Measurements from ENCODE around the gene CHRDL2.
A peak's percentile ranks its signal among the peaks of the same experiment; 100 is the strongest.

The CHRDL2 gene

DNA sequence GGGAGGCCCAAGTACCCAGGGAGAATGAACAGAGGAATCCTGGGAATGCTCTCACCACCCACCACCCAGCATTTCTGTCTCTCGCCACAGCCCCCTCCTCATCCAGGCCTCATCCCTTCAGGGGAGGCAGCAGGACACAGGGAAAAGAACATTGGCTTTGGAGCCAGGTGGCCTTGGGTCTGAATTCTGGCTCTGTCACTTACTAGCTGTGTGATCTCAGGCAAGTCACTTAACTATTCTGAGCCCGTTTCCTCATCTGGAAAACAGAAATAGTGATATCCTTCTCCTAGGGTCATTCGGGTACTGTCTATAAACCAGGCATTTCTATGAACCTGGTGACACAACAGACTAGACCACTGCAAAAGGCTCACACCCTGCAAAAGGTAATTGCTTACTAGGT is 22.1 kb downstream of the CHRDL2 start:
- no peak for DNase-seq

DNA sequence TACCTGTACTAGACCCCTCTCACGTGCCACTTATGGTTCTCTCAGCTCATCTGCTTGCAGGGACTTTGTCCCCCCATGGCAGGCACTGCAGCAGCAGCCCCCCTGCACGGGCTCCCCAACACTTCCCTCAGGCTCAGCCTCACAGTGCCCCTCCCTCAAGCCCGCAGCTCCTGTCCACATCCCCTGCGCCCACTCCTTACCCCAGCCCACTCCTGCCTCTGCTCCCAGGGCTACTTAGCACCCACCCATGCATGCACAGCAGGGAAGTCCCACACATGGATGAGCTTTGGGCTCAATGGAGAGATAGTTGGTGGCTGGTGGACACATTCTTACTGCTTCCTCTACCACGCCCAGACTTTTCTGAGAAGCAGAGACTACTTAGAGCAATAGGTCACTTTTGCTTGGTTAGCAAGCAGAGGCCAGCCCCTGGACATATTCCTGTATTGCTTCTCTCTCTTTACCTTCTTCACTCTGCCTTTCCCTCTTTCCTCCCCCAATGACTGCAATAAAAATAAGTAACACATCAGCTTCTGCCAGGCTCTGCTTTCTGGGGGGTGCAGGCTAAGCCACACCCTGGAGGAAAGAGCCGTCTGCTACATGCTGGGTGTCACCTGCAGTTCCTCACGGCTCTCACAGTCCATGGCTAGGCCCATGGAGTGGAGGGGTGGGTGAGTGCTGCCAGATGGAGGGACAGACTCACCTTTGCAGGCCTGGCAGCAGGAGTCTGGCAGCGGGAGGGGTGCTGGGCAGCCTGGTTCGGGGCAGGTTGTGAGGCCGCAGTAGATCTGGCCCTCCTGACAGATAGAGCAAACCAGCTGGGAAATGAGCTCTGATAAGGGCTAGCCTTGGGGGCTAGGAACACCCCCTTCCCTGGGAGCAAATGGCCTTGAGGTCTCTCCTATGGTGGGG is 23.4 kb downstream of the CHRDL2 start:
- DNase-seq = no peak

DNA sequence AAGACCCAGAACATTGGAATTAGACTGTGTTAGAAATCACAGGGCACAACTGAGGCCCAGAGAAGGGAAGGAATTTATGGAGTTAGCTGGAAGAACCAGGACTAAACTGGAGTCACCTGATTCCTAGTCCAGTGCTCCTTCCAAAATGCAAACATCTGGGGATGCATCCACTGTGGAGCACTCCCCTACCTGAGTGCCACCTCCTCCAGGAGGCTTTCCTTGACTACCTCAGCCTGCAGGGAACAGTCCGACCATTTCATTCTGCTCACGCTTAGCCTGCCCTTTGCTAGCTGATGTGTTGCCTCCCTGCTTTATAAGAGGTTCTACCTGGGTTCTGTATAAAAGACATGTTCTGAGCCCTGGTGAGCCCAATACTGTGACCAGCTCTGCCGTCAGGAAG is 24.0 kb downstream of the CHRDL2 start:
- no peak for DNase-seq

DNA sequence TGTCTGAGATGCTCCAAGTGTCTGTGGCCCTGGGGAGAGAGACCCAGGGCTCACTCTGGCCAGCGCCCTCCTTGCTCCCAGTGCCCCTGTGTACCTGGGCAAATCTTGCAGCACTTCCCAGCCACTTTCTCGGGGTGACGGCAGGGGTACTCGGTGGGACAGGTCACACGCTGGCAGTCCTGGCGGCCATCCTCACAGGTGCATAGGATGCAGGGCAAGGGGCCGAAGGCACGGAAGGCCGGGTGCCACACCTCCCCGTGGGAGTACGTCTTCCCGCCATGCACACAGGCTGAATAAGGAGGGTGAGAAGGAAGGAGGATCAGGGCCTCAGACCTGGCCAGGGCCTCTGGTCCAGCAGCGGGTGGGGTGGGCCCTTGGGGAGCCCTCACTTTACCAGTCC is 28.0 kb downstream of the CHRDL2 start:
- no peak for DNase-seq

DNA sequence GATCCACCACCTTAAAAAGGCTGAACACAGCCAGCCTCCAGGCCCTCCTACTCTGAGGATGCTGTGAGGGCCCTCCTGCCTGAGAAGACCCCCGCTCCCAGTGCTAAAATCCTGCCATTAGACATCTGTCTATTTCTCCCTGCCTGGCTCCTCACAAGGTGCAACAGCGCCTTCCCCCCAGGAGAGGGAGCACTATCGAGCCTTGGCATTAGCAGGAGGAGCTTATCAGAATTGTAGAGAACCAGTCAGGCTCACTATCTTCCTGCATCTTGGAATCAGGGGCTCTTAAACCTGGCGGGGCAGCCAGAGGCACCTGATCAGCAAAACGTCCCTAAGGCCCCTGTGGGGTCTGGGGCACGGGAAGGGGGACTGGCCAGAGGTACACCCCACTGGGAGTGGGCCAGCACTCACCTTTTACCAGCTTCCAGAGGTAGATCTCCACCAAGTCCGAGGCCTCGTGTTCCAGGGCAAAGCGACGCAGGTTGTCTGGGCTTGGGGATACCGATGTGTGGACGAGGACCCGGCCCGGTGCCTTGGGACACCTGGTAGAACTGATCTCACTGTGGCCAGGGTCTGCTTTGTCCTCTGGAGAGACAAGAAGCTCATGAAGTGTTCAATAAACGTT is 28.7 kb downstream of the CHRDL2 start:
- DNase-seq = peak; percentile 4

DNA sequence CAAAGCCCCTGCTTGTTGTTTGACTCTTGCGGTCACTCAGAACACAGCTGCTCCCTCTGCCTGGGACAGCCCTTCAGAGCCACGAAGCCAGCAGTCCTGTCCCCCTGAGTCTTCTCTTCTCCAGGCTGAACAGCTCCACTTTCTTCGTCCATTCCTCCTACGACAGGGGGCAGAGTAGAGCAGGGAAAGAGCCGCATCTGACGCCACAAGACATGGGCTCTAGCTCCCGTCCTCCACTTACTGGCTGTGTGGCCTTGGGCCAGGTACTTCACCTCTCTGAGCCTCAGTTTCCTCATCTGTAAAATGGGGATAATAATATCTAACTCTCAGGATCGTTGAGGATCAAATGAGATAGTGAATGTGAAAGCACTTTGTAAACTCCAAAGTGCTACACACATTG is 29.9 kb downstream of the CHRDL2 start:
- no peak for DNase-seq

DNA sequence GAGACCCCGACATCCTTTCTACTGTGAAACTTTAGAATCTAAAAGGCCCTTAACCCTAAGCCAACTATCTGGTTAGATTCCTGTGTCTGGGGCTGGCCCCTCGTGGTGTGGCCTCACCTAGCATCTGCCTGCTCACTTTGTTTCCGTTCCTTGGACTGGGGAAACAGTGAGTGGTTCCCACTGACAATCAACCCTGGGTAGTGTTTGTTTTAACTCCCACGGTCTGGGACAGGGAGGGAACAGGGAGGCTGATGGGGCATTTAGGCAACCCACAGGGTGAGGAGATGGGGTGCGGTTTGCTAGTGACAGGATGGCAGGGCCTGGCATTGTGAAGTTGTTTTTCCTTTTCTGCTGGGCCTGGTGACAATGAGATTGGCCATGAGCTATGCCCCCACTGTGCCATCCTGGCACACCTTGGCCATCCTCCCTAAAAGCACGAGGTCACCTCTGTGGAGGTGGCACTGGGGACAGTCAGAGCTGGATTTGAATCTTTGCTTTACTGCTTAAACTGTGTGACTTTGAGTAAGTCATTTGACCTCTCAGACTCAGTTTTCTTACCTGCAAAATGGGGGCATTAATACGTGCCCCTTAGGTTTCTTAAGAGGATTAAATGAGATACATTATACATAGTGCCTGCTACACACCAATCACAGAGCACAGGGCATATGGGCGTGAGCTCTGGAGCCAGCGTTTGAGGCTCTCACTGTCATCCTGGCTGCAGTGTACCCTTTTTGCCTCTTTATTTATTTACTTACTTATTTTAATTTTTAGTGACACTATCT is 31.4 kb downstream of the CHRDL2 start:
- DNase-seq = no peak

DNA sequence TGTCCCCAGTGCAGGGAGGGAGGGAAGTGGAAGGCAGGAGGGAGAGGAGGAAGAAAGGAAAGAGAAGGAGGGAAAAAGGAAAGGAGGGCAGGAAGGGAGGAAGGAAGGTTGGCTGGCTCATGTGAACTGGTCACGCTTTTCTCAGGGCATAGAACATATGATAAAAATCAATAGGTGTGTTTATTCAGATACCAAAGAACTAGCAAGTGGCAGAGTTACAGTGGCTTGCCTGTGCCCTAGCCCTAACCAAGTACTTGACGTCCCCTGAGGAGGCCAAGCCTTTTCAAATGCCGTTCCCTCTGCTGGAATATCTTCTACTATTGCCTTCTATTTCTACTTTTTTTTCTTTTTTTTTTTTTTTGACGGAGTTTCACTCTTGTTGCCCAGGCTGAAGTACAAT is 33.5 kb downstream of the CHRDL2 start:
- DNase-seq = no peak

DNA sequence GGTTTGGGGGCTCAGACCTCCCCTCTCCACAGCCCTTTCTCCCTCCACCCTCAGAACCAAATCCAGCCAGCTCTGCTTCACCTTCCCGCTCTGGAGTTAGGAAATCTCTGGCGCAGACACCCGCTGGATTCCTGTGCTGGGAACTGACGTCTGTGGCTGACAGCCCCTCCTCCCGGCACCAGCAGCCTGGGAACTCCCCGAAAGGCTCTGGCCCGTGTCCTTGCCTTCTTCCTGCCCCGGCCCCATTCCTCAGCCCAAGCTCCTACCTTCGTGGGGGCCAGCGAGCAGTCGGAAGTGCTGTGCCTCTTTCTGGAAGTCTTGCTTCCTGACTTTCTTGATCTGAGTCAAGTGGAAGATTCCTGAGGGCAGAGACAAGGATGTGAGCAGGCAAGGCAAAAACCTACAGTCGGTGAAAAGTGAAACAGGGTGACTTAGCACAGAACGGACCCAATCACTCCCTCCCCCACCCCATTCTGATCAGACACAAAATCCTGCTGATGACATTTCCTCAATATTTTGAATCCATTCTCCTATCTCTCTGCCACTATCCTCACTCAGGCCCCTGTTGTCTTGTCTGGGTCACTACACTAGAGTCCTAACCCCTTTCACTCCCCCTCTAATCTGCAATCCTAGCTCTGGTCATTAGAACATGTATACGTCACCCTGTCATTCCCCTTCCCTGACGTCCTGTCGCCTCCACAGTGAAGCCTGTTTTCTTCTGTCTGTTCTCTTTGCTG is 34.1 kb downstream of the CHRDL2 start:
- DNase-seq = no peak

DNA sequence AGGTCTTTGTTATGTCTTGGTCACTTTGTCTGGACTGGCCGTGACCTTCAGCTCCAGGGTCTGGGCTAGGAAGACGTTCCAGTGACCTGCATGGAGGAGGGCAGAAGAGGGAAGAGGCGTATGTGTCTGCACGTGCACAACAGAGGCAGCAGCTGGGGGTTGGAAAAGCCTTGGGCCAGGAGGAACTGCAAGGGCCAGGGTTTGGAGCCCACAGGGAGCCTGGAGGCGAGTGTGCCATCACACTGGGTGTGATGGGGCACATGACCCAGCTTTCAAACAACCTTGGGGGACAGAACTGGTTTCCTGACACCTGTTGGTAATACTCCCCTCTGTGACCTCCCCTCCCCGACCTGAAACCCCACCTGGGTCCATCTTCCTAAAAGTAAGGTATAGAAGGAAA is 34.7 kb downstream of the CHRDL2 start:
- no peak for DNase-seq

DNA sequence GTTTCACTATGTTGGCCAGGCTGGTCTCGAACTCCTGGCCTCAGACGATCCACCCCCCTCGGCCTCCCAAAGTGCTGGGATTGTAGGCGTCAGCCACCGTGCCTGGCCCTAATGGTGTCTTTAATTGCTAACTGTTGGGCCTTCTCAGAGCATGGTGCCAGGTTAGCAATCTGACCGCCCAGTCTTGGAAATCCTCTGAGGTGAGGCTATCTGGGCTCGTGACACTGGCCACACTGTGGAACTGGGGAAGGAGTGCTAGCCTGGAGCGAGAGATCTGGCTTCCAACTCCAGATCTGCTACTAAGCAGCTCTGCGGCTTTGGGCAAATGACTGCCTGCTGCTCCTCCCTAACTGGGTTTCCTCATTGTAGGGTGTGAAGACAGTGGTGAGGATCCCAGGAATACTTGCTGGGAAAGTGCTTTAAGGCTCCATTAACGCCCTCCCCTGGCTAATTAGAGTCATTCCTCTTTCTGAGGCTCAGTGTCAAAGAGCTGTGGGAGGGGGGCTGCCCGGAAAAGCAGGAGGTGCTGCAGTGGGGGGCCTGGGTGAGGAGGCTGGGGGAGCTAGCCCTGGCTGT is 35.4 kb downstream of the CHRDL2 start:
- no peak for DNase-seq

DNA sequence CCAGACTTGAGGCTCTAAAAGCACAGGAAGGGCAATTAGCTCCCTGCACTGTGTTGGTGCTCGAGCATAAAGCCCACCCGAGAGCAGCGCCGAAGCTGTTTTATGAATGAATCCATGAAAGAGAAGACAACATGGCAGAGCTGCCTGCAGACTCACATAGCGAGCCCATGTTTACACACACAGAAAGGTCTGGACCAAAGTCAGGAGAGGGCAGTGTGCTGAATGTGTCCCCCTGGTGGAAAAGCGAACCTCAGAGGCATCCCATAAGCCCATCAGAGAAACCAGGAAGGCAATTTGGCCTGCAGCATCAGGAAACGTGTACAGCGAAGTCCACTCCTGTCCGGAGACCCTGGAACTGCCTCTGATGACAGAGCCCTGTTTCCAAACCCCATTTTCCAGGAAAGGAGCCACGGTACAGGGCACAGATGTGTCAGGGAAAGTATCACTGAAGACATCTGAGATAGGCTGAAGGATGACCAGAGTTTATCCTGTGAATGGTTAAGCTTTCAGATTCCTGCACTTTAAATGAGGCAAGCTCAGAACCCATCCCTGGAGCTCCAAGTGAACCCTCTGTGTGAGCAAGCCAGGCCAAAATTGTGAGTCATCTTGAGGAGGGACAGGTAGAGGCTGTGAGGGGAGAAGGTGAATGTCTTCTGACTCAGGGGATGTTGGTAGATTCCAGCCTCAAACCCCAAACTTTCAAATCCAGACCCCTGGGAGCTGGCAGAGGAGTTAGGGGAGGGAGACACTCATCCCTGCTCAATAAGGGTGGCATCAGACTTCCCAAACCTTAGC is 36.9 kb downstream of the CHRDL2 start:
- no peak for DNase-seq

DNA sequence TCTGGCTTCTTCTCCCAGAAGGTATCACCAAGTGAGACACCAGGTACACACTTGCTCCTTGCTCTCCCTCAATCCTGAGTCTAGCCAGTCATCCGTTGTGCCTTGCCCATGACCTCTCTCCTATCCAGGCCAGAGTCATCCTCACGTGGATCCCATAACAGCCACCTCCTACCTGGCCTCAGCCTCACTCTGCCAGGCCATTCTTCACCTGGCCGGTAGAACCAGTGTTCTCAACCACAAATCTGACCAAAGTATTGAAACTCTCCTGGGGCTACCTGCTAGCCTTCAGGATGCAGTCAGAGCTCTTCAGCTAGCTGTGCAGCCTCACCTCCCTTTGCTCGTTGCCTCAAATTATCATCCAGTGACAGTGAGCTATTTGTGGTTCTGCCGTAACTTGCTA is 37.7 kb downstream of the CHRDL2 start:
- no peak for DNase-seq

DNA sequence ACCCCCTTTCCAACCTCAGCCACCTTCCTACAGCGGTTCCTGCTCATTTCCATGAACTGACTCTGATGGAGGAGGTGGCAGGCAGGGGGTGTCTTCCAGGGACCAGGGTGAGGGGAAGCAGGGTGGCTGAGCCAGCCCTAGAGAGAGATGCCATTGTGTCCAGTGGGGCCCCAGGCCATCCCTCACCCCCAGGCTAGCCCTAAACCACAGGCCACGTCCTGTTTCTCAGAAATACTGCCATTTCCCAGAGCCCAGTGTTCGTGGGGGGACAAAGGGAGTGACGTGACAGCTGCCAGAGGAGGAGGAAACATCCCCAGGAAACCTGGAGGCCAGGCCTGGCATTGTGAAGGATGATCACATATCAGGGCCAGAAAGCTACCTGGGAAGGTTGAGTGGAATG is 39.5 kb downstream of the CHRDL2 start:
- no peak for DNase-seq

DNA sequence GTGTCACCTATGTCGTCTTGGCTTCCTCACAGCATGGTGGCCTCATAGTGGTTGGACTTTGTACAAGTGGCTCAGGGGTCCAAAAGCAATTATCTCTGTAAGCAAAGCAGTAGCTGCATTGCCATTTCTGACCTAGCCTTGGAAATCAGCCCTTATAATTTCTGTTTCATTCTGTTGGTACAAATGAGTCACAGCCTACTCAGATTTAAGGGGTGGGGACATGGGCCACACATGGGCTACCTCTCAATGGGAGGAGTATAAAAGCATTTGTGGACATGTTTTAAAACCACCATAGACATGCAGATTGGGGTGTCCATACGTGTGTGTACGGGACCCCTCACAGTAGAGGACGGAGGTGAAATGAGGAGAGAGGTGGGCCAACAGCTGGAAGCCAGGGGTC is 41.6 kb downstream of the CHRDL2 start:
- DNase-seq = no peak

DNA sequence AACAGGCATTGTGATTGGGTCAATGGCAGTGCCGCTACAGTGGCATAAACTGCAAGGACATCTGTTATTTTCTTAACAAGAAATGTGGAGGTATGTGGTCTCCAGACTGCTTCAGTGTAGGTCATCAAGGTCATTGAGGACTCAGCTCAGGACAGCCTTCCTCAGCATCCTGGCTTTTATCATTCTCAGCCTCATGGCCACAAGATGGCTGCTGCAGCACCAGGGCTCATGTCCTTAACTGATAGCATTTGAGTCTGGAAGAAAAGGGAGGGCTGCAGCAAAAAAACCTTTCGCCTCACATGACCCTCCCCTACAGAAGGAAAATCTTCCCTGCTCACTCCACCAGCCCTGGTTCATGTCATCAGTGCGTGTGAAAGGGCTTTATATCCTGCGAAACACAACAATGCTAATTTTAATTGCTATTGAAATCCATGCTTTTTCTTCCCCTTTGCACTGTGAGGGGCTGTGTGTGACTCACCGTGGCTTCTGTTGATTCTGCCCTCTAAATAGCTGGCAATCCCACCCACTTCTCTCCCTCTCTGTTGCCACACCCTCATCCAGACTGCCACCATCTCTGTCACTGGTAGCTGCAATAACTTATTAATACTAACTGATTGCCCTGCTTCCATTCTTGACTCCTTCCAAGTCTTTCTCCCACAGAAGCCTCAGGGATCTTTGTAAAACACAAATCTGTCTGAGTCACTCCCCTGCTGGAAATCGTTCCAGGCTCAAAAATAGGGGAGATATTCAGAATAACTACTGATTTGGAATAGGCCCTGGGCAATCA is 43.8 kb downstream of the CHRDL2 start:
- DNase-seq = no peak

DNA sequence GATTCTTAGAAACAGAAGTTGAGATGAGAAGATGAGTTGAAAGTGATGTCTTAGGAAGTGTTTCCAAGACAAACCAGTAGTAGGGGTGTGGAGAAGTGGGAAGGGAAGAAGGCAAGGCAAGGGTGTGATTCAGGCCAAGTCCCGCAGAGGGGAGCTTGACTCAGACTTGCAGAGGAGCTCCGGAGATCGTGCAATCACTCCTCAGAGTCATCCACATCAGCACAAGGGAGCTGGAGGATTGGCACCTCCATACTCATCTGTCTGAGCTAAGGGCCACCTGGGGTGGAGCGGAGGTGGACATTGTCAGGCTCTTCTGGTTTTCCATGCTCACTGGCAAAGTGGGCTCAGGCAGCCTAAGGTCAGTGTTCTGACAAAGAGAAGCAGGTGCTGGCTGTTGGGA is 44.4 kb downstream of the CHRDL2 start:
- DNase-seq = no peak

DNA sequence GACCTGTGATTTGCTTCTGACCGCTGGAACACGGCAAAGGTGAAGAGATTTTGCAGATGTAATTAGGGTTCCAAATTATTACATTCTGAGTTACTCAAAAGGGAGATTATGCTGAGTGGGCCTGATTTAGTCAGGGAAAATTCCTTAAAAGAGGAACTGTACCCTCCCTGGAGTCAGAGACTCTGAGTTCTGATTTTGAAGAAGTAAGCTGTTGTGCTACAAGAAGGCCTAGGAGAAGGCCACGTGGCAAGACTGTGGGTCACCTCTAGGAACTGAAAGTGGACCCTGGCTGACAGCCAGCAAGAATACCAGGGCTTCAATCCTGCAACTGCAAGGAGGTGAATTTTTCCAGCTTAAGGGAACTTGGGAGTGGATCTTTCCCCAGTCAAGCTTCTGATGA is 45.3 kb downstream of the CHRDL2 start:
- no peak for DNase-seq

DNA sequence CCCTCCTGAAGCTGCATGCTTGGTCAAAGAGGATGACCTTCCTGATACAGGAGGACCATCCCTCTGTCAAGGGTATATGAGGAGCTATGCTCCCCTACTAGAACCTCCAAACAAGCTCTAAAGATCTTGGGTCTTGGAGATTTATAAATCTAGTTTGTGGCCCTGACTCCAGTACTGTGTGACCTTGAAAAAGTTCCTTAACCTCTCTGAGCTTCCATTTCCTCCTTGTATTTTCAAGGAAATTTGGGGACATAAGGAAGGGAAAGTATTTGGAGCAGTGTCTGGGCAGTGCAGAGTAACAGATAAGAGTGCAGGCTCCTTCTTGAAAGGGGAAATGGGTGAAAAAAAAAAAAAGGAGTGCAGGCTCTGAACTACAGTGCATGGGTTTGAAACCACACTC is 45.9 kb downstream of the CHRDL2 start:
- DNase-seq = no peak

DNA sequence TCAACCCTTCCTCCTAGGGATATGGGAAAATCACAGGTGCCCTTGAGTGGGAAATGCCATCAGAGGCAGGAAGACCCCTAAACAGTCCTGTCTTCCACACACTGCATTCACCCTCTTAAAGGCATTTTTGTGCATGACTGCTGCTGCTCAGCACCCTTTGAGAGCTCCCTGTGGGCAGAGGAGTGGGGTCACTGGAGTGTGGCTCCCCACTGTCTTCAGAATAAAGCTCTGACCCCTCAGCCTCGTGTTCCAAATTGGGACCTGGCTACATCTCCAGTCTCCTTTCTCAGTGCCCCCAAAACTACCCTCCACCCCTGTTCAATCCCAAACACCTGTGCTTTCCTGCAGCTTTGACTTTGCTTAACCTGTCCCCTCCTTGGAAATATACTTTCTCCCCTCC is 46.6 kb downstream of the CHRDL2 start:
- no peak for DNase-seq

DNA sequence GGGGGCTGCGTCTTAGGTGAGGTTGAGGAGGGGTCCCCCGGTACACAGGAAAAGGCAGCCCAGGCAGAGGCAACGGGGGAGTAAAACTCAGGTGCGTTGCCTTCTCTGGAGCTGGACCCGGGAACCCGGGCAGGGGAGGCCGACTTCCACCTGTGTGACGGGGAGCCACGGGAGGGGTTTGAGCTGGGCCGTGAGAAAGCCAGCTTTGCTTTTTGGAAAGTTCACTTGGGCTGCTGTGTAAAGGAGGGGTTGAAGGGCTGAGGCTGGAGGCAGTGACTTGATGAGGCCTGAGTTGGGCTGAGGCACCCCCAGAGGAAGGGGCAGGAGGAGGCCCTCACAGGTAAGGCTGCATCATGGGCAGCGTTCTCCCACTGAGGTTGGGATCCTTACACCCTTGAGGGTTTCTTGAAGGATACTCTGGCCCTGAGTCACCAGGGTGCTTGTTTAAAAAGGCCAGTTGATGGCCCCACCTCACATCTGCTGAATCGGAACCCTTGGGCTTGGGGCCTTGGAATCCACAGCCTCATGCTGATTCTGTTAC is 47.2 kb downstream of the CHRDL2 start:
- DNase-seq = no peak
